HEK293T (cell line): Measurements from ENCODE around the gene WNT7A.

ENCODE experiments used
- CTCF ChIA-PET: fragments of 350-600 bp; formaldehyde crosslinking; extraction: SDS; loops from one replicate; lab custom pipeline; 2021; ENCODE audit warnings: antibody characterized with exemption, inconsistent platforms; lab: Yijun Ruan, JAX
- POLR2A ChIA-PET: fragments of 350-600 bp; formaldehyde crosslinking; extraction: SDS; loops from one replicate; lab custom pipeline; 2020; ENCODE audit warnings: antibody characterized with exemption, inconsistent platforms; lab: Yijun Ruan, JAX
- DNase-seq: peaks from one replicate; pipeline ENCODE4 v3.0.0; 2012; ENCODE audit warnings: mixed read lengths; ENCODE audit errors: extremely low spot score
- ARNT ChIP-seq: fragments of 450-650 bp; IDR thresholded peaks from 2 replicates; pipeline ENCODE4 v1.6.1; 2017; ENCODE audit warnings: mild to moderate bottlenecking
- BHLHE40 ChIP-seq: fragments of 450-650 bp; IDR thresholded peaks from 2 replicates; pipeline ENCODE4 v1.6.1; 2016; ENCODE audit warnings: mild to moderate bottlenecking, moderate library complexity, borderline replicate concordance
- CTBP1 ChIP-seq: fragments of 450-650 bp; IDR thresholded peaks from 2 replicates; pipeline ENCODE4 v1.6.1; 2016; ENCODE audit warnings: borderline replicate concordance
- ELF4 ChIP-seq: fragments of 450-650 bp; IDR thresholded peaks from 2 replicates; pipeline ENCODE4 v1.6.1; 2017; ENCODE audit warnings: antibody characterized with exemption
- FOXA1 ChIP-seq: fragments of 450-650 bp; IDR thresholded peaks from 2 replicates; pipeline ENCODE4 v1.6.1; 2016; ENCODE audit warnings: mild to moderate bottlenecking
- FOXK2 ChIP-seq: fragments of 450-650 bp; IDR thresholded peaks from 2 replicates; pipeline ENCODE4 v1.6.1; 2016; ENCODE audit warnings: mild to moderate bottlenecking
- FOXM1 ChIP-seq: fragments of 450-650 bp; IDR thresholded peaks from 2 replicates; pipeline ENCODE4 v1.6.1; 2017; ENCODE audit warnings: mild to moderate bottlenecking, borderline replicate concordance
- HDGF ChIP-seq: fragments of 450-650 bp; IDR thresholded peaks from 2 replicates; pipeline ENCODE4 v1.6.1; 2017; ENCODE audit warnings: antibody characterized with exemption, borderline replicate concordance
- L3MBTL2 ChIP-seq: fragments of 450-650 bp; conservative IDR thresholded peaks from 2 replicates; pipeline ENCODE4 v1.6.1; 2016; ENCODE audit warnings: mild to moderate bottlenecking
- LEF1 ChIP-seq: fragments of 450-650 bp; IDR thresholded peaks from 2 replicates; pipeline ENCODE4 v1.6.1; 2017; ENCODE audit warnings: mild to moderate bottlenecking, borderline replicate concordance
- NFRKB ChIP-seq: fragments of 450-650 bp; IDR thresholded peaks from 2 replicates; pipeline ENCODE4 v1.6.1; 2016; ENCODE audit warnings: mild to moderate bottlenecking, moderate library complexity
- SP1 ChIP-seq: fragments of 450-650 bp; IDR thresholded peaks from 2 replicates; pipeline ENCODE4 v1.6.1; 2017
- SUZ12 ChIP-seq: fragments of 450-650 bp; IDR thresholded peaks from 2 replicates; pipeline ENCODE4 v1.6.1; 2016; ENCODE audit warnings: mild to moderate bottlenecking
- TARDBP ChIP-seq: fragments of 450-650 bp; IDR thresholded peaks from 2 replicates; pipeline ENCODE4 v1.6.1; 2016
- ZNF384 ChIP-seq: fragments of 450-650 bp; IDR thresholded peaks from 2 replicates; pipeline ENCODE4 v1.6.1; 2016
- TF ChIP-seq, protein P1 (sequence below): fragments of 450-650 bp; IDR thresholded peaks from 2 replicates; pipeline ENCODE4 v1.6.1; 2016

The WNT7A gene

DNA sequence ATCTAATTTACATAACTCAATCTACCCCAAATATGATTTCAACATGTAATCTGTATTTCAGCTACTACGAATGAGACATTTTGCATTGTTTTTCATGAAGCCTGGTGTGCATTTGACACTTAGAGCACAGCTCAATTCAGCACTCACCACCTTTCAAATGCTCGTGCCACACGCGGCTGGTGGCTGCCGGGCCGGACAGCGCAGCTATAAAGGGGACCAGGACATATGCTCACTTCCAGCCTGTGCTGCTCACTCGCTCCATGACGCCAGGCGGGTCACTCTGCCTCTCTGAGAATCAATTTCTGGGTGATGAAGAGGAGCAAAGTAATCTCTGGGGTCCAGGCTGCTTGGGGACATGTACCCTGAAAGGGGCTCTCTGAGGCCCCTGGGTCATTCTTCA, 93.1 kb downstream of the WNT7A start:
- POLR2A ChIA-PET = no interaction called here
- CTCF ChIA-PET = no interaction called here
- DNase-seq = no peak
- TF ChIP-seq FOXM1 (no peak), ZNF384 (no peak), SP1 (no peak), BHLHE40 (no peak), TARDBP (no peak), CTBP1 (no peak), SUZ12 (no peak), L3MBTL2 (no peak), FOXA1 (no peak), HDGF (no peak), FOXK2 (no peak), LEF1 (no peak), NFRKB (no peak), ELF4 (no peak), ARNT (no peak)
- TF ChIP-seq, protein P1, sequence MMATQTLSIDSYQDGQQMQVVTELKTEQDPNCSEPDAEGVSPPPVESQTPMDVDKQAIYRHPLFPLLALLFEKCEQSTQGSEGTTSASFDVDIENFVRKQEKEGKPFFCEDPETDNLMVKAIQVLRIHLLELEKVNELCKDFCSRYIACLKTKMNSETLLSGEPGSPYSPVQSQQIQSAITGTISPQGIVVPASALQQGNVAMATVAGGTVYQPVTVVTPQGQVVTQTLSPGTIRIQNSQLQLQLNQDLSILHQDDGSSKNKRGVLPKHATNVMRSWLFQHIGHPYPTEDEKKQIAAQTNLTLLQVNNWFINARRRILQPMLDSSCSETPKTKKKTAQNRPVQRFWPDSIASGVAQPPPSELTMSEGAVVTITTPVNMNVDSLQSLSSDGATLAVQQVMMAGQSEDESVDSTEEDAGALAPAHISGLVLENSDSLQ = no peak

DNA sequence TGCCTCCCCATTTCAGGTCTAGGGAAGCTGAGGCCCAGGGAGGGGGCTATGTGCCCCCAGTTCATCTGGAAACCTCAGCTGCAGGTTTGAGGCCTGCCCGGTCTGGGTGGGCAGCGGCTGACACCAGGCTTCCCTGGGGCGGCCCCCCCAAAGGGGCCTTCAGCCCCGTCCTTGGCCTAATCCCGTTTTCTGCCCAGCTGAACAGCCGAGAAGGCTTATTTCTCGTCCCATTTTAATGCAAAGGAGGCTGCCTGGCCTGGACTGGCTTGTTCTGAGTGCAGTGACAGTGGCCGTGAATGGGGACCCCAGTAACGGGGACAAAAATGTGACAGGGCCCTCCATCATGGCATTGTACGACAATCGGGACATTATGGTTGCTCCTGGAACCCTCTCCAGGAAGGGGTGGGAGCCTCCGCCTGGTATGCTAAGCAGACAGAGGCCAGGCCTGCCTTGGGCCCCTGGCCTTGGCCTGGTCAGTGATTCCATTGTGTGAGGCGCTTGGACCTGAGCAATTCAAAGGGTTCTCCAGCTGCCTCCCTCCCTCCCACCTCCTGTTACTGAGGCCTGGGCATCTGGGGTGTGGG, 93.9 kb downstream of the WNT7A start:
- DNase-seq = no peak
- TF ChIP-seq BHLHE40 (no peak), TARDBP (no peak)
- CTCF ChIA-PET = no interaction called here
- POLR2A ChIA-PET = no interaction called here

DNA sequence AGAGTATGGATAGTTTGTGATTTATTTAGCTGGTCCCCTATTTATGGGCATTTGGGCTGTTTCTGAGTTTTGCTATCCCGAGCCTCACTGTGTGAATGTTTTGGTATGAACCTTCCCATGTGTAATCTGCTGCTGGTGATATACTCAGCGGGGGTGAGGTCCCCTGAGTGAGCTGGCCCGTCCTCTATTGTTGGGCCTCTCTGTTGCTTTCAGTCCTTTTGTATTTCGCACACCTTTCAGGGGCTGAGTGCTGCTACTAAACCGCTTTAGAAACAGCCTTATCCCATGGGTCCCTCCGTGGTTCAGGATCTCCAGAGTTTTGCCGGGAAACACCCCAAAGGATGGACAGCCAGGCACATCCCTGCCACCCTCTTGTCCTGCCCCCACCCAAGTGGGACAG, 94.5 kb downstream of the WNT7A start:
- no peak for TF ChIP-seq ARNT
- TF ChIP-seq ELF4 = no peak
- no peak for TF ChIP-seq HDGF
- no peak for TF ChIP-seq LEF1
- no peak for TF ChIP-seq BHLHE40
- no peak for TF ChIP-seq FOXK2
- DNase-seq = no peak
- ChIA-PET POLR2A (no interaction called here), CTCF (no interaction called here)

DNA sequence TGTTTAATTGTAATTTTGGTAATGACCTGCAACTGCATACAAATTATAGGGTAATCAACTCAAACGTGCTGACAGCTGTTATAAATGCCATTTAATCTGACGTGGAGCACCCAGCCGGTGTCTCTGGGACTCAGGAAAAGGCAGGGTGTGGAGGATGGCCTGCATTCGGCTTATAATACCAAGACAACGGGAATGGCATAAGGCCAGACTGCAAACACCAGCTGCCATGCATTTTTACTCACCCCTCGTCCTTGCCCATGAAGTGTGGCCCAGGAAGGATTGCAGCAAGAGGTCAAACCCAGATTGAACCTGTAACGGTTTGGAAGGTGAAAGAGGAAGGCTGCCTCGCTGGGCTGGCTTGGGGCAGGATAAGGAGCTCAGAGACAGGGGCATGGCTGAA, 96.4 kb downstream of the WNT7A start:
- POLR2A ChIA-PET = no interaction called here
- TF ChIP-seq BHLHE40 = no peak
- TF ChIP-seq HDGF = no peak
- TF ChIP-seq SUZ12 = no peak
- TF ChIP-seq, protein P1 = no peak
- TF ChIP-seq L3MBTL2 = no peak
- TF ChIP-seq TARDBP = no peak
- DNase-seq = no peak
- CTCF ChIA-PET = interaction anchor here (1.0 kb wide), 1 partner anchor 102 kb away, joined by 5 read pairs; no protein-coding TSS in a partner anchor

DNA sequence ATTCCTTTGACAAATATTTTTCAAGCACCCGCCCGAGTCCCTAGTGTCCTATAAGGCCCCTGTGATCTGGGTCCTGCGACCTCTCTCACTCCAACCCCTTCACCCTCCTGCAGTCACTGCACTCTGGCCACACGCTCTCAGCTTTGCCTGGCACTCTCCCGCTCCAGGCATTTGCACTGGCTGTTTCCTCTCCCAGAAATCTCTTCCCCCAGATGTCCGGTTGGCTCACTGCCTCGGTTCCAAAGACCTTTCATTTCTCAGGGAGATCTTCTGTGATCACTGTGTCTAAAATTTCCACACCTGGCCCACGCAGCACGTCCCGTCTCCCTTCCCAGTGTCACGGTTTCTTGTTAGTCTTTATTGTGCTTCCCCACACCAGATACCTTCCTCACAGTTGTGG, 97.4 kb downstream of the WNT7A start:
- CTCF ChIA-PET = interaction anchor here (1.0 kb wide), 1 partner anchor 103 kb away, joined by 5 read pairs; no protein-coding TSS in a partner anchor
- POLR2A ChIA-PET = no interaction called here
- no peak for DNase-seq
- TF ChIP-seq ARNT (no peak), BHLHE40 (no peak), HDGF (no peak), LEF1 (no peak), L3MBTL2 (no peak), FOXM1 (no peak), CTBP1 (no peak), ELF4 (no peak), TARDBP (no peak), FOXK2 (no peak), NFRKB (no peak), SP1 (no peak), FOXA1 (no peak)
- TF ChIP-seq, protein P1 = no peak

DNA sequence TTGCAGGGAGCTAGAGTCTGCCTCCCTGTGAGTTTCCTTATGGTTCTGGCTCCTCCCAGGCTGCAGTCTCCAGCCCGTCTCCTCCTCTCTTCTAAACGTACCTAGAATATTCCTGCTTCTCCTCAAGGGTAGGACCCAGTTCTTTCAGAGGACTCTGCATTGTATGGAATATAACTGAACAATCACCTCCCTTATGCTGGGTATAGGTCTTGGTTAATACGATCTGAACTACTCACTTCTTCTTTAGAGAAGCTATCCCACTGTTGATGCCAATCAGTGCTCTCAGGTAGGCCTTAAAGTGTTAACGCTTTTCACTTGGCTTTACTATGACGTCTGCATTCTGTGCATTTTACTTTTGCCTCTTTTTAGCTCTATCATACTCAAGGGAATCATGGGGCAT, 98.5 kb downstream of the WNT7A start:
- TF ChIP-seq FOXA1 (no peak), BHLHE40 (no peak), FOXK2 (no peak), ELF4 (no peak), SUZ12 (no peak), L3MBTL2 (no peak), ARNT (no peak), ZNF384 (no peak), TARDBP (no peak), FOXM1 (no peak), LEF1 (no peak), CTBP1 (no peak)
- TF ChIP-seq, protein P1 = no peak
- DNase-seq = no peak
- ChIA-PET POLR2A (no interaction called here), CTCF (no interaction called here)
